Activated CD4-positive, alpha-beta T cell treated with anti-CD3 and anti-CD28 coated beads, Interleukin-10, Interleukin-2, amounts not matched to agents 100 ng/mL and 50 ng/mL, durations not matched to agents 16 hours and 8 hours (primary cell): ENCODE data around the gene PAN2.
A peak's percentile ranks its signal among the peaks of the same experiment; 100 is the strongest.

Experiments used
- DNase-seq: peaks from one replicate; pipeline ENCODE4 v3.0.0-alpha.2; 2020

Gene PAN2

GRCh38 chr12:56266693-56267442 lies 66.9 kb downstream of the PAN2 start, which contains the start of gene COQ10A:
COQ10A (plus strand) TSS chr12:56266942; CDS start chr12:56267119, 177 bp downstream.
- peak; percentile 89 for DNase-seq
